ENCODE measurements around the gene PBX4.
A peak's percentile ranks its signal among the peaks of the same experiment; 100 is the strongest.
"Not testable (repeated sequence)": the region's sequence is repeated elsewhere in the genome, so short reads cannot be mapped to it uniquely, and the experiment has no call there.

PBX4 gene, protein sequence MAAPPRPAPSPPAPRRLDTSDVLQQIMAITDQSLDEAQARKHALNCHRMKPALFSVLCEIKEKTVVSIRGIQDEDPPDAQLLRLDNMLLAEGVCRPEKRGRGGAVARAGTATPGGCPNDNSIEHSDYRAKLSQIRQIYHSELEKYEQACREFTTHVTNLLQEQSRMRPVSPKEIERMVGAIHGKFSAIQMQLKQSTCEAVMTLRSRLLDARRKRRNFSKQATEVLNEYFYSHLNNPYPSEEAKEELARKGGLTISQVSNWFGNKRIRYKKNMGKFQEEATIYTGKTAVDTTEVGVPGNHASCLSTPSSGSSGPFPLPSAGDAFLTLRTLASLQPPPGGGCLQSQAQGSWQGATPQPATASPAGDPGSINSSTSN

DNA sequence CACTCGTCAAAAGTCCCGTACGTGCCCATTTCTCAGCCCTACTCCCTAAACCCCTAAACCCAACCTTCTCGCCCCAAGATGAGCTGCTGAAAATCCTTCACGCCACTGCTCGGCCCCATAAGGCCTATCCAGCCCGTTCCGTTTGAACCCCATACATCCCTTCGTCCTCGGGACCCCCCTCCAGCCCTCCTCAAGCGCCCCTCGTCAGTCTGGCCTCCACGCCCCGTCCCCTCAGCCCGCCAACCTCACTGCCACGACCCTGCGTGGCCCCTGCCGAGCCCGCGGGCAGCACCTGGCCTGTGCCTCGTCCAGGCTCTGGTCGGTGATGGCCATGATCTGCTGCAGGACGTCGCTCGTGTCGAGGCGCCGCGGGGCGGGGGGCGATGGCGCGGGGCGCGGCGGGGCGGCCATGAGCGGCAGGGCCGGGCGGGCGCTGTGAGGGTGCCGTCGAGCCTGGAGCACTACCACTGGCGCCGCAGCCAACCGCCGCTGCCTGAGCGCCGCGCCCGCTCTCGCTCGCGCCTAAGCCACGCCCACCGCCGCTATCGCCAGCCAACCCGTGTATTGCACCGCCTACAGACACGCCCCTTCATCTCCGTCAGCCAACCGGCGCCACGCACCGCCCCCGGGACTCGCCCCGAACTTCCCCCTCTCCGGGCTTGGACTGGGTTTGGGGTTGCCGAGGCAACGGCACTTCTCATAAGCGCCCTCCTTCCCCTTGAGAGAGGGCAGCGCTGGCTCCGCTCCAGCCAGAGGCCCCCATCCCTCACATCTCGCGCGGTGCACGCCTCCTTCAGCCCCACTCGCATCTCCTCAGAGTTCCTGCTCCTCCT lies at the start of gene PBX4:
Gene PBX4 (minus strand): TSS at position 469 of the 833 bp plus-strand sequence. CDS start 58 bp downstream, at position 411.
- DNase-seq, result peak; percentile 98

DNA sequence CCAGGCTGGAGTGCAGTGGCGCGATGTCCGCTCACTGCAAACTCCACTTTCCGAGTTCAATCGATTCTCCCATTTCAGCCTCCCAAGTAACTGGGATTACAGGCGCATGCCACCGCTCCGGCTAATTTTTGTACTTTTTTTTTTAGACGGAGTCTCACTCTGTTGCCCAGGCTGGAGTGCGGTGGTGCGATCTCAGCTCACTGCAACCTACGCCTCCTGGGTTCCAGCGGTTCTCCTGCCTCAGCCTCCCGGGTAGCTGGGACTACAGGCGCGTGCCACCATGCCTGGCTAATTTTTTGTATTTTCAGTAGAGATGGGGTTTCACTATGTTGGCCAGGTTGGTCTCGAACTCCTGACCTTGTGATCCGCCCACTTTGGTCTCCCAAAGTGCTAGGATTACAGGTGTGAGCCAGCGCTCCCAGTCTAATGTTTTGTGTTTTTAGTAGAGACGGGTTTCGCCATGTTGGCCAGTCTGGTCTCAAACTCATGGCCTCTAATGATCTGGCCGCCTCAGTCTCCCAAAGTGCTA lies 47.0 kb upstream of the PBX4 start:
- not testable (repeated sequence) for DNase-seq

DNA sequence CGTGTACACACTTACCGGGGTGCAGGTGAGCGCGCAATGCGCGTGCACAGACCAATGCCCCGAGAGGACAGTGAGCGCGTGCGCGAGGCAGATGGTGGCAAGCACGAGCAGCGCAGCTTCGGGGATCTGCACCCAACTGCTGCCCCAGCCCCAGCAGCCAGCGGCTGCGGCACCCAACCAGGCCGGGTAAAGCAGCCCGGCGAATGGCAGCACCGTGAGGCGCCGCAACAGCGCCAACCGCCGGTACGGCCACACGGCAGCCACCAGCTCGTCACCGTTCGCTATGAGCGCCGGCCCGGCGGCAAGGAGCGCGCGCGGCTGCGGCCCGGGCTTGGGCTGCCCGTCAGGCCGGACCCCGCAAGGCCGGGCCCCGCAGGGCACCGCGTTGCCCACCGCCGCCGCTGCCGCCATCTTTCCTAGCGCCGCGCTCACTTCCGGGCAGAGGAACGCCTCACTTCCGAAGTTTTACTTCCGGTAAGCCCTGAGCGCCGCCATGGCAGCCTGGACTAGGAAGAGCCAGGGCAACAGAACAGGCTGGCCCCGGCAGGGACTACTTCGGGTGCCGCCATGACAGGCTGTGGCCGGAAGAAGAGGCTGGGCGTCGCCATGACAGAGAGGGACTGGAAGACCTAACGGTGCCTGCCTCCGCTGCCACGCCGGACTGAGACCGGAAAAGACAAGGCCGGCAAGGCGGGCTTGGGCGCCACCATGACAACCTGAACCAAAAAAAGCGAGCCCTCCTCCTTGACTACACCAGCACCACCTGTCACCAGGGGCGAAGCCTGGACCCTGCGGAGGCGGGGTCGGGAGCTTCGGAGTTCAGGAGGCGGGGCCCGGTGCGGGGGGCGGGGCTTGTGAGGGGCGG lies 45.0 kb upstream of the PBX4 start, which contains the start of gene ATP13A1:
Gene ATP13A1 (minus strand): TSS at position 421 of the 865 bp plus-strand sequence. CDS start 10 bp downstream, at position 411.
- peak; percentile 94 for DNase-seq

DNA sequence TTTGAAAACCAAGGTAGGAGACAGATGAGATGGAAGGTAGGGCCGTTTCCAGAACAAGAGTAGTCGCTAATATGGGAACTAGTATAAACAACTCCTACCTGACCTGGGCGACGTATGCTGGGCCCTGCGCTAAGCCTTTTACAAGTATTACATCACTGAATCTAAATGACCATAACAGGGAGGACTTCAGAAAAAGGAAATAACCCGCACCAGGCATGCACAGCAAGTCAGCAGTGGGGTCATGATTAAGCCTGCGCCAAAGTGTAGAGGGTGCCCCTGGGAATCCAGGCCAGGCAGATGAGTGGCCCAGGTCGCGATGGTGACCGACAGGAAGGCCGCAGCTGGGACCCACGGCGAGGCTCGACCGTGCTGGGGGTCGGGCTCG lies 44.4 kb upstream of the PBX4 start:
- DNase-seq, result no peak

DNA sequence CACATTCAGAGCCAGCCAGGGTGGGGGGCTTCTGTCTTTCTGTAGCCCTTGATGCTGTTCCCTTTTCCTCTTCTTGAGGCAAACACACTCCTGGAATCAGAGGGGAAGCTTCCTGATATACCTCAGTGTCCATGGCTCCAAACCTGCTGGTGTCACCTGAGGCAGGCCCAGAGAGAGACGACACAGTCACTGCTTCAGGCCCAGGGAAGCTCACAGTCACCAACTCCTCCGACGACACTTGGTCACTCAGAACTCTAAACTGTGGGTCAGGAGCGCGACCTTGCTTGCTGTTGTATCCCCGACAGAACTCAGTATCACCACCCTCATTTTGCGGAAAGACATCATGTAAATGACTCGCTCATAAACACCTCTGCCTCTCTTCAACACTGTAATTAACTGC lies 43.9 kb upstream of the PBX4 start:
- DNase-seq, result no peak

DNA sequence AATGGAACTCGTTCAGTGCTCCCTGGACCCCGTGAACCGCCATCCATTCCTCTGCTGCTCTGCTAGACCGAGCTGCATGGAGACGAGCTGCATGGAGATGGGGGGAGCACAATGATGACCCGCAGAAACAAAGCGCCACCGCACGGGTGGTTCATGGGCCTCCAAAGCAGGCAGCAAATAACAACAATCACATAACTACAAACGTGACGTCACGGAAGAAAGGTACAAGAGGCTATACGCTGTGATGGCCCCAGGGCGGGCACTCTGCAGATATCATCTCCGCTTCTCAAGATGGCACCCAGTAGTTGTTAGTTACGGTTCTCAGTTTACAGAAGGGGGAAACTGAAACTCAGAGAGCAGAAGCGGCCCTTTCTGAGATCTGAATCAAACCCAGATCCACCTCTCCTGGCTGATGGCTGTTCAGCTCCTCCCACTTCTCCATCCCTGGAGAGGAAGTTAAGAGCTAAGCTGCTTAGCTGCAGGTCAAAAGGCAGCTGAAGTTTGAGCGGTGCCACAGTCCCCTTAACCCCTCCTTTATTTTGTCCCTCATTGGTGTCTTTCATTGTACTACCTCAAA lies 43.3 kb upstream of the PBX4 start:
- no peak for DNase-seq

DNA sequence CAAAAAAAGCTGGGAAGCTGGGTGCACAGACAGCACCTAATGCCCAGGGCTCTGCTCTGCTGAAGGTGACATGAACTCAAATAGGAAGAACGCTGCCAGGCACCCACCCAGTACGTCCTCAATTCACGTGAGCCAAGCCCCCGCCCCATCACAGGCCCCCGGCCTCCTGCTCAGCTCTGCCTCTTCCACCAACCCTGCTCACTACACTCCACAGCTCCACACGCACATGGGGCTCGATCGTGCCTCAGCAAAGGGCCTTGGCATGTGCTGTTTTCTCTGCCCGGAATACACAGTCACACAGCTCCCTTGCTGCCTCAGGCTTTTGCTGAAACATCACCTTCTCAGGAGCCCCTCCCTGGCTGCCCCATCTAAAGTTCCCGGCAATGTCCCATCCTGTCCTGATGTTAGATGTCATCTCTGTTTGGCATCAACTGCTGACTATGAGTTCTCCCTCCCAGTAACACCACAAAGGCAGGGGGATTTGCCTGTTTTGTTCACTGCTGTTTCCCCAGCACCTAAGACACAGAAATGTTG lies 42.7 kb upstream of the PBX4 start:
- no peak for DNase-seq

DNA sequence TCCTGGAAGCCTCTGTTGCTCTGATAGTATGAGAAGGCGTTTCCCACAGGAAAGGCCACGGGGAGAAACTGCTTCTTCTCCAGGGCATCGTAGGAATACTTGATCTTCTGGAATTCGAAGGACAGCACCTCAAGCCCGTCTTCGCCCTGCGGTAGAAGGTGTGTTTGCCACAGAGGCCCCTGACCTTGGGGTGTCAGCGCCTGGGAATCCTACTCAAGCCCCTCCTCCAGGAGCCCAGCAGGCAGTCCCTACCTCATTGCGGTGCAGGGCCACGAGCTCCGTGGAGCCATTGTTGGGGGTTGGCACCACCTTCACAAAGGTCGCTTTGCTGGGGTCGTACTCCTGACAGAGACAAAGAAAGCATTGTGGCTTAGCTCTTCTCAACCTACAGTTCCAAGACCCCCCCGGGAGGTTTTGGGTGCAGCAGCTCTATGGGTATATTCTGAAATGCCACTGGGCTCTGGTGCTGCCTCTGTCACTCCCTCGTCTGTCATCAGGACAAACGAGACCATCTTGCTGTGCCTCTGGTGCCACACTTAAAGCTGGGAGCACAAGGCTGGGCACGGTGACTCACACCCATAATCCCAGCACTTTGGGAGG lies 41.3 kb upstream of the PBX4 start:
- no peak for DNase-seq

DNA sequence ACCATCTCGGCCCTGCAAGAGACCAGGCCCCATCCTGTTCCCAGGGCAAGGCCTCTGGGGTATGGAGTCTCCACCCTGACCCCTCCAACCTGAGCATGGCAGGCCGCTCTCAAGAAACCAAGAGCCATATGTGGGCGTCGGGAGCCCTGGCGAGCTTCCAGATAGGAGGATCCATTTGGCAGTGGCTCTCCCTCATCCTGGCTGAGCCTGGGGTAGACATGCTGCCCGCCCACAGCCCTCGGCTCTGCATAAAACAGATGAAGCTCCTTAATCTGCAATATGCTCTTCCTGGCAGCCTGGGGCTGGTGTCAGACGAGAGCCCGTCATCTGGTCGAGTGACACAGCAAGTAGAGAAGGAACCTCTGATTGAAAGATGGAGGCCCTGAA lies 38.9 kb upstream of the PBX4 start:
- no peak for DNase-seq

DNA sequence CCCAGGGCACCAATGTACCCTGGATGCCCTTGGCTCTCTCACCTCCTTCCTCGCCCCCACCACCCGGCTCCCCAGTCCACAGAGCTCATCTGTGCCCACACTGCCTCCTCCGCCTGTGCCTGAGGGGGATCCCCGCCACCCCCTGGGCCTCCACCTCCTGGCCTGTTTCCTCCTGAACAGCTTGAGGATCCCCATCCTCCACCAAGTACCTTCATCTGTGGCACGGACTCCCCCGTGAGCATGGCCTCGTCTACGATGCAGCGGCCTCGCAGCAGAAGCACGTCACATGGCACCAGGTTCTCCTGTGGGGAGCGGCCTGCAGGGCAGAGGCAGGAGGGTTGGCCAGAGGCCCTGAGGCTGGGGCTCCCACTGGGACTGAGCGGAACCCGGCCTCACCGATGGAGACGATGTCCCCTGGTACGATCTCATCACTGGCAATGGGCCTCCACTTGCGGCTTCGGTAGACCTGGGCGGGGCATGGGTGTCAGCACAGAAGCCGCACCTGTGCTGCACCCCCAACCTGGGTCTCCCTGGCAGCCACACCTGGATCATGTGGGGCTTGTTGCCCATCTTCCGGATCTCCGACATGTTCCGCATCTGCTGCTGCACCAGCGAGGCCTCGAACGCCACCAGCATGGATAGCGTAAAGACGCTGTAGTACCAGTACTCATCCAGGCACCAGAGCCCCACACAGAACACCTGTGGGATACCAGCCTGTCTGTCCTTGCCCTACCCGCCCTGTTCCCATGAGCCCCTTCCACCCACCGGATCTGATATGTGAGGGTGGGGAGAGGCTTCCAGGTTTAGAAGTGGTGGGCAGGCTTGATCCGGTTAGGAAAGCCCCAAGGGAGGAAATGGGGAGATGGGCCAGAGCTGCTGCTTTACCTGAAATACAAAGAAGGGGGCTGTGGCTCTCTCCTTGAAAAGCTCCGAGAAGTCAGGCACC lies 38.2 kb upstream of the PBX4 start:
- DNase-seq, result no peak

DNA sequence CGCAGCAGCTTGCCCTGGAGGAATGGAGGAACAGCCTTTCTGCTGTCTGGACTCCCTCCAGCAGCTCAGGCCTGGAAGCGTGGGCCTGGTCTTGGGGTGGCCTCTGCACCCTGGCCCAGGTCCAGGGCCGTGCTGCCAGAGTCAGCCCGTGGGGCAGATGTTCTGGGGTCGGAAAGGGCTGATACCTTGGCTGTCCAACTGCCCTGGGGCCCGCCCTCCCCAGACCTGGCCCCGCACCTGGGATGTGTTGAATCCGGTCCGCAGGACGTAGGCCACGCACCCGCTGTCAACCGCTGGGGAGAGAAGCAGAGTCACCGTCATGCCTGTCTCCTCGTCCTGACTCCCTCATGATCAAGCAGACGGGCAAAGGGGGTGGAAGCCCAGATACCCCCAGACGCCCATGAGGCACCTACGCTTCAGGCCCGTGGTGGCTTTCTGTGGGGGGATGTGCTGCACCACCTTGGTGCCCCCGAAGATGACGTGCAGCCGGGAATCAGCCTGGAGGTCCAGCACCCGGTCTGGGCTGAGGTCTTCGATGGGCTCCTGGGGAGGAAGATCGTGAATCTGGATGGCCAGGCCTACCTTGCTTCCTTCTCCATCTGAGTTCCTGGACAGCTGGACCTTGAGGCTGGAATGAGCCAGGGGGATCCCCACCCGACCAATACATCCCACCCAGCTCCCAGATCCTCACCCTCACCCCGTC lies 37.3 kb upstream of the PBX4 start:
- no peak for DNase-seq

DNA sequence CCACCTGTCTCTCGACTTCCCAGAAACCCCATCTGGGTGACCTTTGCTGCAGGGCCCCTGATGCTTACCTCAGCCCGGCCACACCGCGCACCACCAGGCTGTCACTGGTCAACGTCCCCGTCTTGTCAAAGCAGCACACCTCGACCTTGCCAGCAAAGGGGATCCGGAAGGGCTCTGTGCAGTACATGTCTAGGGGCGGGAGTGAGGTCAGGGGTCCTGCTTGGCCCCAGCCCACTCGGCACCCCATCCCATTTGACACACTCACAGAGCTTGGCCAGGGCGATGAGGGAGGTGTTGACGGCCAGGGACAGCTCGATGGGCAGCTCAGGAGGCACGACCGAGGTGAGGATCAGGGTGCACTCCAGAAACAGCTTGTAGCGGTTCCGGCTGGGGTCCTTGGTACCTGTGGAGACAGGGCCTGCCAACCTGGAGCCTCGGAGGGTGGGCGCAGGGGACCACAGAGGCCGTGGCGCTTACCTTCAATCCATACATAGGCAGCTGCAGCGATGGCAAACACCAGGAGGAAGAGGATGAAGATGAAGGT lies 36.6 kb upstream of the PBX4 start:
- no peak for DNase-seq

DNA sequence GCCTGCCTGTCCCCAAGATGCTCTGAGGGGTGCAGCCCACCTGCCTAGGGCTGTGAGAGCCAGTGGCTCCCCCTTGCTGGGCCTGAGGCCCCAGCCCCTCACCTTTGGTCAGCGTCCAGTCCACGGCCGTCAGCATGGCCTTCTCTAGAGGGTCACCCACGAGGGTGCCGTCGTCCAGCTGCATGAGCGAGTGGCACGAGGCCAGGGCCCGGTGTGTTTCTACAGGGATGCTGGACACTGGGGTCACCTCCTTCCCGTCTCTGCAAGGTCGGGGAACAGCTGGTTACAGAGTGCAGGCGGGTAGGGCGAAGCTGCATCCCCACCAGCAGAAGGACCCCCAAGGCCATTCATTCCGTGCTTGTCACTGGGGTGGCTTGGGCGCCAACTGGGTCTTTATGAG lies 36.0 kb upstream of the PBX4 start:
- DNase-seq, result no peak

DNA sequence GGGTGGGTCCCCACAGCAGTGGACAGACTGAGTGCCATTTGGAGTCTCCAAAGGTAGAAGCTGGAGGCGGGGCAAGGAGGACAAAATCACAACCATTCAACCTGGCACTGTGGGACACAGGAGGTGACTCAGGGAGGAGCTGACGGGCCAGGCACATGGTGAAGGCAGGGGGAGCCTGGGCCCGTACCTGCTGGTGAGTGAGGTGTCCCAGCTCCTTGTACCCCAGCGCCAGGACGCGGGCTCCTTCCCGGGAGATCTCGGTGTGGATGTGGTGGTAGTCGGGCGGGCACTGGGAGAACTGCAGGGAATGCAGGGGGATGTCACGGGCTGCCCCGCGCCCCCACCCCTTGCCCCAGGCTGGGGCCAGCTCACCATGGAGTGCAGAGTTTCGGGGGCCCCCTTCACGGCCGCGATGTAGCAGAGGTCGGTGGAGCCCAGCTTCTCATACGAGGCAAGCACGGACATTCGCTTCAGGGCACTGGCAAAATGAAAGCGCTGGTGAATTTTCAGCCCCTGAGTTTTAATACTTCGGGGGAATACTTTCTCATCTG lies 35.2 kb upstream of the PBX4 start:
- no peak for DNase-seq

DNA sequence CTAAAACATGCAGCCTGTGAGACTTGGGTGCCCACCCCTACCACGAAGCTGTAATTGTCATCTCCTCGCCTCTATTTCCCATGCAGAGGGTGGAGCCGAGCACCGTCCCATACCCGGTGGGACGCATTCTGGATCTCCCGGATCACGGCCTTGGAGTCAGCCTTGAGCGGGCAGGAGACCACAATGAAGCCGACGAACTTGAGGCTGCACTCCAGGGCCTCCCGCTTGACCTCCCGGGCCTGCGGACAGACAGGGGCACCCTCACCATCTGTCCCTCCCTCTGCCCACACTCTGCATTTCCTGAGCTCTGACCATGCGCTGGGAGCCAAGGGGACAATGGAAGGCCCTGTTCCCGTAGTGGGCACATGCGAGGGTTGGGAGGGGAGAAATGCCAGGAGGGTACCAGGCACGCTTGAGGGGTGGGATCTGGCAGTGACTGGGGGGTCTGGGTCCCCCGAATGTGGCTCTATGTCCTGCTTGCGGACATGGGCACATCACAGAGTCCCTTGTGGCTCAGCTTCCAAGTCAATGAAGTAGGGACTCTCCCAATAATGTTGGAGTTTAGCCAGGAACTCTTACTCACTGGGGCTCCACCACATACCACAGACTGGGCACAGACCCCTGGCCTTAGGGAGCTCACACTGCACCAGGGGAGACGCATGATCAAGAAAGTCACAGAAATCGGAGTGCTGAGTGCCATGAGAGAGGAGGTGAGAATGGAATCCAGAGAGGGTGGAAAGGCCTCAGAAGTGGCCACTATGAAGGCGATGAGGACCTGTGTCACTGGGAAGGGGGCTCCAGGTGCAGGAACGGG lies 34.2 kb upstream of the PBX4 start:
- no peak for DNase-seq

DNA sequence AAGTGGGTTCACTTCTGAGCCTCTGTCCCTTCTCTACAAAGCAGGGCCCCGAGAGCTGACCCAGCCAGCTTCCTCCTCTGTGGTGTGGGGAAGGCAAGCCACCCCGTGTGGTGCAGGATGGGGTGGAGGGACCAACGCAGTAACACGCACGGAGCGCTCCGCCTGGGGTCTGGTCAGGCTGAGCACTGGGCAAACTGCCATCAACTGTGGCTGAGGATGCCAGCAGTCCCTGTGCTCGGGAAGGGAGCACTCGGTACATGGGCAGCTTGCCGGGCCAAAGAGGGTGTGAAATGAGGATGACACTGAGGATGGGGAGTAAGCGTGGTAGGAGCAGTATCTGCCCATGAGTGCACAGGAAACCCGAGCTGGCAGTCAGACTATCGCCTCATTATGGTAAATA lies 32.6 kb upstream of the PBX4 start:
- DNase-seq, result no peak

DNA sequence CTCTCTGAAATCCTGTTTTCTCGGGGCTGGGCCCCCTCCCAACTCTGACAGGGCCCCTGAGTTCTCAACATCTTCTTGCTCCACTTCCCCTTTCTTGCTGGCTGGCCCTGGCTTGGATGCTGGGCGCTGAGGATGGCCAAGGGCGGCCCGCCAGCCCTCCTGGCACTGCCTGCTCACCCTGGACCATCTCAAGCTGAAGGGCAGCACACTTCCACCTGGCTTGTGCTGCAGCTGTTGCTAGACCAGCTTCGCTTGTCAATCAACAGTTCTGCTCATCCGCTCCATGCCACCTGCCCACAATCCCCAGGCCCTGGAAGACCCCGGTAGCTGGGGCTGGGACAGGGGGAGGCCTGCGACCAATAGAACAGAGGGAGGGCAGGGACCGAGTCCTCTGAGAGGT lies 31.8 kb upstream of the PBX4 start:
- DNase-seq, result no peak

DNA sequence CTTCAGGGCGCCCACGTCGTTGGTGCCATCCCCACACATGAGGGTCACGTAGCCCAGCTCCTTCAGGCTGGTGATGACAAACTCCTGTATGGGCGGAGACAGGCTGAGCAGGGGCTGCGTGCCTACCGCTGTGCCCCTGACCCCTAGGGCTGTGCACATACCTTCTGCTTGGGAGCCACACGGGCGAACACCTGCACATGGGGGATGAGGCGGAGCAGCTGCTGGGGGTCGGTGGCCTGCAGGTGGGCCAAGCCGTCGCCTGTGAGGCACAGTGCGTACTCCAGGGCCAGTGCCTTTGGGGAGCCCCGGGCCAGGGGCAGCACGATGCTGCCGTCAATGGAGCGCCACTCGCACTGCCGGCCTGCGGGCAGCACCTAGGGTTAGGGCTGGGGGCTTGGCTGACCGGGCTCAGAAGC lies 31.1 kb upstream of the PBX4 start:
- DNase-seq, result no peak

All from activated effector memory CD4-positive, alpha-beta T cell treated with Interleukin-2 at 50 U/mL for 16 hours (primary cell).